AG04450 (cell line): ENCODE measurements around the gene ADARB2. TPM values are rescaled to one million over a fixed set of nuclear protein-coding genes. Genes with fewer than 3 reads are reported as not detected.

ENCODE experiments used
- CTCF ChIA-PET: fragments of 300-600, 350-600 bp; formaldehyde crosslinking; extraction: SDS; loops from one replicate; lab custom pipeline; 2022; ENCODE audit warnings: antibody characterized with exemption, inconsistent platforms; lab: Charles Lee
- POLR2A ChIA-PET: fragments of 350-600 bp; formaldehyde crosslinking; extraction: SDS; loops from one replicate; lab custom pipeline; 2021; ENCODE audit warnings: antibody characterized with exemption, inconsistent platforms; lab: Yijun Ruan, JAX
- DNase-seq: peaks from one replicate; pipeline ENCODE4 v3.0.0-alpha.2; 2011; ENCODE audit warnings: low read depth, low spot score
- H3K27ac ChIP-seq: one replicate; pipeline ENCODE4 v1.5.1; 2012; ENCODE audit warnings: low read depth, low read length, control low read depth
- H3K27me3 ChIP-seq: one replicate; pipeline ENCODE4 v1.6.0; 2012; ENCODE audit warnings: low read length; ENCODE audit not compliant: control insufficient read depth, insufficient read depth
- H3K4me3 ChIP-seq: 2 replicates; pipeline ENCODE4 v1.5.1; 2011; ENCODE audit warnings: mild to moderate bottlenecking, low read depth, low read length, control low read depth
- H3K9me3 ChIP-seq: 2 replicates; pipeline ENCODE4 v1.5.1; 2012; ENCODE audit warnings: low read length; ENCODE audit not compliant: control insufficient read depth, insufficient read depth
- polyA plus RNA-seq: library from polyadenylated mRNA; depleted of rRNA; stranded (reverse); fragments of >200 nt; gene quantifications from 2 replicates; pipeline ENCODE4 v1.2.3, GENCODE V29; 2011
- TF ChIP-seq, protein P1 (sequence below): IDR thresholded peaks from 2 replicates; pipeline ENCODE4 v1.5.1; 2011; ENCODE audit warnings: low read depth, low read length, control low read depth, inconsistent platforms

Gene ADARB2
- polyA plus RNA-seq, 1 experiment, result not detected

DNA sequence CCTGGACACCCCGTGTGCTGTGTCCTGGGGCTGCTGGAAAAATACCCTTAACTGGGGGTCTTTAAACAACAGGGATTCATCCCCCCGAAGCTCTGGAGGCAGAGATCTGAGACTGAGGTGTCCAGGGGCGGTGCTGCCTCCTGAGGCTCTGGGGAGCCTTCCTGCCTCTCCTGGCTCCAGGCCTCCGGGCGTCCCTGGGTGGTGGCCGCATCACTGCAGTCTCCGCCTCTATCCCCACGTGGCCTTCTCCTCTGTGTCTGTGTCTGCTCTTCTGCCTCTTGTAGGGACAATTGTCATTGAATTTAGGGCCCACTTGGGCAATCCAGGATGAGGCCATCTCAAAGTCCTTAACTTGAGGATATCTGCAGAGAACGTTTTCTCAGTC is 464.6 kb downstream of the ADARB2 start:
- peaks cover 50% of the 10 kb centered on the region for H3K9me3 ChIP-seq
- CTCF ChIA-PET, result interaction anchor here (0.6 kb wide), 1 partner anchor 1656 kb away, joined by 3 read pairs; no protein-coding TSS in a partner anchor
- POLR2A ChIA-PET, result no interaction called here
- DNase-seq, result no peak
- H3K27ac ChIP-seq, result no peak overlapping the region
- H3K27me3 ChIP-seq, result no peaks in the 10 kb centered on the region
- H3K4me3 ChIP-seq, result no peak overlapping the region
- TF ChIP-seq, protein P1, sequence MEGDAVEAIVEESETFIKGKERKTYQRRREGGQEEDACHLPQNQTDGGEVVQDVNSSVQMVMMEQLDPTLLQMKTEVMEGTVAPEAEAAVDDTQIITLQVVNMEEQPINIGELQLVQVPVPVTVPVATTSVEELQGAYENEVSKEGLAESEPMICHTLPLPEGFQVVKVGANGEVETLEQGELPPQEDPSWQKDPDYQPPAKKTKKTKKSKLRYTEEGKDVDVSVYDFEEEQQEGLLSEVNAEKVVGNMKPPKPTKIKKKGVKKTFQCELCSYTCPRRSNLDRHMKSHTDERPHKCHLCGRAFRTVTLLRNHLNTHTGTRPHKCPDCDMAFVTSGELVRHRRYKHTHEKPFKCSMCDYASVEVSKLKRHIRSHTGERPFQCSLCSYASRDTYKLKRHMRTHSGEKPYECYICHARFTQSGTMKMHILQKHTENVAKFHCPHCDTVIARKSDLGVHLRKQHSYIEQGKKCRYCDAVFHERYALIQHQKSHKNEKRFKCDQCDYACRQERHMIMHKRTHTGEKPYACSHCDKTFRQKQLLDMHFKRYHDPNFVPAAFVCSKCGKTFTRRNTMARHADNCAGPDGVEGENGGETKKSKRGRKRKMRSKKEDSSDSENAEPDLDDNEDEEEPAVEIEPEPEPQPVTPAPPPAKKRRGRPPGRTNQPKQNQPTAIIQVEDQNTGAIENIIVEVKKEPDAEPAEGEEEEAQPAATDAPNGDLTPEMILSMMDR, result no peak

DNA sequence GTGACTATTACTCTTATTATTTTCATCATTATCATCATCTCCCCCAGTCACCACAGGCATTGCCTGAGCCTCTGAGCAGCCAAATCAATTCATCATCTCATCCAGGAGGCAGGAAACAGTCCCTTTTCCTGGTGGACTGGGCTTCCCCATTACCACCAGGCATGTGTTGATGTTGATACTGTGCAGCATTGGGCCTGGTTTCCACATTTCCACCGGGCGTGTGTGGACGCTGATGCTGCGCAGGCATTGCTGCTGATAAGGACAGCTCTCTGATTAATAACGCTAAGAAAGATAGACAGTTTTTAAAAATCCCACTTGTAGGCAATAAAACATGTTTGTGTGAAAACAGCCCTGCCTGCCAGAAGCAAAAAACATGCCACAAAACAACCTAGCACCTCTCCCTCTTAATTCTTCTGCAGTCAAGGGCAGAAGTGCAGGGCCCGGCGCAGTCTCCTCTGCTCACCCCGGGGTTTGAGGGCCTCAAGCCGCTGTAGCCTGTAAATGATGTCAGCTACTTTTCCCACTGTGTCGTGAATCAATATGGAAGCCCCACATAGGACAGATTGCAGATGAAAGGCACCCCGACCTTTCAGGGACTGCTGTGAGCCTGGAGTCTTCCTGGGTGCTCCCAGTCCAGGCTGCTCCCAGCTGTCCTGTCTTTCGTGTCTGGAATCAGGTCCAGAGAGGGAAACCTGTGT is 465.1 kb downstream of the ADARB2 start:
- TF ChIP-seq, protein P1, result no peak
- ChIA-PET POLR2A (no interaction called here), CTCF (interaction anchor here (0.6 kb wide), 1 partner anchor 1657 kb away, joined by 3 read pairs; no protein-coding TSS in a partner anchor)
- peaks cover 54% of the 10 kb centered on the region for H3K9me3 ChIP-seq
- H3K27ac ChIP-seq, result no peak overlapping the region
- H3K27me3 ChIP-seq, result no peaks in the 10 kb centered on the region
- H3K4me3 ChIP-seq, result no peak overlapping the region
- no peak for DNase-seq

DNA sequence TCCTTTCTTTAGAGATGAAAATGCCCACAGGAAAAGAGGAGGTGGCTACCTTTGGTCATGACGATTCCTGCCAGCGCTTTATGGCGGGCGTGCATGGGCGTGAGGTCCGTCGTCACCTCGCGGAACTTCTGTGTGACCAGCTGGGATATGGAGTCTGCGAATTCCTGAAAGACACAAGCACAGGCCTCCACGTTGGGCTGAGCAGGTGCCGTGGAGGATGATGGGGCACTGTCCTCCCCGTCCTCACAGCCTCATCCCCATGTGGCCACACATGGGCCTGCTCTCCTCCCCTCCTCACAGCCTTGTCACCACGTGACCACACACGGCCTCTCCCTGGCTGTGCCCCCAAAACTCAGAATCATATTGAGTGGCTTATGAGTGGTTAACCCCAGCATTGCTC is 466.4 kb downstream of the ADARB2 start:
- H3K9me3 ChIP-seq, result peaks cover 63% of the 10 kb centered on the region
- no peak overlapping the region for H3K27ac ChIP-seq
- ChIA-PET POLR2A (no interaction called here), CTCF (no interaction called here)
- TF ChIP-seq, protein P1, result no peak
- no peak for DNase-seq
- H3K4me3 ChIP-seq, result no peak overlapping the region
- H3K27me3 ChIP-seq, result no peaks in the 10 kb centered on the region

DNA sequence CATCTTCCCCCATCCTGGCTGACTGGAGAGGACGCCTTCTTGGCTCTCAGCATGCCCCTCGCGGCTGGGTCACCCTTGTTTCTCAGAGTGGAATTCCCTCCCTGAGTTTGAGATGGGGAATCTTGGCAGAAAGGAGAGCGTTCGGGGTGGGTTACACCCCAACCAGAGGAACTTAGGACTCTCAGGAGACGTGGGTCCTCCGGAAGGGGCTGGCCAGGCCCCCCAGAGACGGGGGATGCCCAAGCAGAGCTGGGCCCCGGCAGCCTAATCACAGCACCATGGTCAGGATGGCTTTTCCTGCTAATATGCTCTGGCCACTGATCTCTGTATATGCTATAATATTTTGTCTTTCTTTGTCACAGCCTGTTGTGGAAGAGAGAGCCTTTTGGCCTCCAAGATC is 466.8 kb downstream of the ADARB2 start:
- Histone ChIP-seq H3K27me3 (no peaks in the 10 kb centered on the region), H3K27ac (no peak overlapping the region), H3K4me3 (no peak overlapping the region), H3K9me3 (peaks cover 64% of the 10 kb centered on the region)
- DNase-seq, result no peak
- TF ChIP-seq, protein P1, result no peak
- CTCF ChIA-PET, result no interaction called here
- POLR2A ChIA-PET, result no interaction called here

DNA sequence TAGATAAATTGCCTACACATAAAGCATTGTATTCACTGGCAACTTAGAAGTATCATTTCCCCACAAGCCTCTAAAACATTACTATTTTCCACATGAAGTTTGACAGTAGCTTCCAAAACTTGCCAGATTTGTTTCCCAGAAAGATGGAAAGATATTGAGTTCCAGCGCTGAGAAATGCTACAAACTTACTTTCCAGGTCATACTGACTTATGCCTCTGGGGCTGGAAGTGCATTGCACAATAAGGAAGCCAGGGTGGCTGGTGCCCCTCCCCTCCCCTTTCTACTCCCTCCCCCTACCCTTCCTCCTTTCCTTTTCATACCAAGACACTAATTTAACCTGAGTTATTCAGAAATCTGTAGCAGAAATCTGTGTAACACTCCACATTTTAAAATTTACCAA is 468.5 kb downstream of the ADARB2 start:
- no peak for DNase-seq
- Histone ChIP-seq H3K9me3 (peaks cover 49% of the 10 kb centered on the region), H3K4me3 (no peak overlapping the region), H3K27me3 (no peaks in the 10 kb centered on the region), H3K27ac (no peak overlapping the region)
- TF ChIP-seq, protein P1, result no peak
- CTCF ChIA-PET, result no interaction called here
- POLR2A ChIA-PET, result no interaction called here
